Measurements from ENCODE around the gene NCEH1. TPM values are rescaled to one million over a fixed set of nuclear protein-coding genes. Genes with fewer than 3 reads are reported as not detected.

Gene NCEH1
- total RNA-seq, 1 experiment from 2014 or later = 11.5 TPM

DNA sequence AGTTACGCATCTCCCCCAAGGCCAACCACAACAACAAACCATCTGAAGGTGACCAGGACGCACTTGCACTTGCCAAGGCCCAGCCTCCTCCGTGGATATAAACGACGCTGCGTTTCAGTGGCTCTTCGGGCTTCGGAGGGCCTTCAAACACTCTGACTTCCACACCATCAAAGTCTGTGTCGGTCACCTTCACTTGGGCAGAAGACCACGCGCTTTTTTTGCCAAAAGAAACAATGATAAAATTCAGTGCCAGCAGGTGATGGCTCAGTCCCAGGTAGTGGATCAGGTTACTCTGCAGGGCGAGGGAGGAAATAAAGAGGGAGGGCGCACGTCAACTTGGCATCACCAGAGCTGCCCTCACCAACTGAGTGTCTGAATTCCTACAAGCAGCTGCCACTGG, 63.0 kb downstream of the NCEH1 start:
- H3K36me3 ChIP-seq (ENCODE audit: control insufficient read depth in 1 of 2, insufficient read depth in 2 of 2, low read length in 2 of 2) = no peaks in the 10 kb centered on the region
- H3K9me3 ChIP-seq (ENCODE audit: control insufficient read depth in 1 of 2, insufficient read depth in 1 of 2, low read depth in 1 of 2, low read length in 2 of 2) = no peaks in the 10 kb centered on the region
- intact Hi-C loops (cut with micrococcal nuclease) = no loop called here
- H3K9ac ChIP-seq (ENCODE audit: low read length) = peak overlapping the region; percentile 18; the same call in 1 of the 2 replicates
- no peak overlapping the region for H3K27ac ChIP-seq (ENCODE audit: low read depth, low read length)
- no peaks in the 10 kb centered on the region for H3K9me2 ChIP-seq (ENCODE audit: insufficient read depth)
- peaks cover 40 to 44% of the 10 kb centered on the region in 2 experiments for H3K4me1 ChIP-seq (ENCODE audit: control insufficient read depth in 1 of 2, insufficient read depth in 2 of 2, low read length in 2 of 2)
- no peaks in the 10 kb centered on the region for H4K20me1 ChIP-seq (ENCODE audit: insufficient read depth)
- POLR2A ChIA-PET = no interaction called here
- H3K4me3 ChIP-seq (replicated peaks in 1 of 2; ENCODE audit: low read depth in 1 of 2, low read length in 2 of 2) = peak overlapping the region; percentile 4 to 22; a peak in 2 of 4 replicates
- no peaks in the 10 kb centered on the region for H3K27me3 ChIP-seq (ENCODE audit: insufficient read depth, low read length)
- CTCF ChIA-PET = interaction anchor here (1.2 kb wide), 1 partner anchor 25 kb away, joined by 4 read pairs; no protein-coding TSS in a partner anchor
- H3K79me2 ChIP-seq (ENCODE audit: insufficient read depth, low read length) = no peaks in the 10 kb centered on the region
- RAD21 ChIA-PET (ENCODE audit: low non-redundant PET in 1 of 2, low total read pairs in 2 of 2, uncharacterized antibody in 2 of 2, unreplicated experiment in 2 of 2) = no interaction called here
- BruUV-seq (replicated peaks) = no TSS peak
- peak overlapping the region; percentile 67 for H3K4me2 ChIP-seq (ENCODE audit: low read length)
- TF ChIP-seq ZFX (IDR thresholded peaks at IDR 0.05) = no peak
- TF ChIP-seq, protein P1, sequence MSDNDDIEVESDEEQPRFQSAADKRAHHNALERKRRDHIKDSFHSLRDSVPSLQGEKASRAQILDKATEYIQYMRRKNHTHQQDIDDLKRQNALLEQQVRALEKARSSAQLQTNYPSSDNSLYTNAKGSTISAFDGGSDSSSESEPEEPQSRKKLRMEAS (IDR thresholded peaks at IDR 0.05) = peak; percentile 62
- TF ChIP-seq EZH2 (IDR thresholded peaks at IDR 0.05) = no peak
- TF ChIP-seq SP1 (IDR thresholded peaks at IDR 0.05; ENCODE audit: low read depth) = peak; percentile 53
- peak; percentile 89 for TF ChIP-seq TCF7L2 (IDR thresholded peaks at IDR 0.05; ENCODE audit: borderline replicate concordance, extremely low read depth, insufficient read depth, insufficient read length)
- TF ChIP-seq CBX3 (IDR thresholded peaks at IDR 0.05; ENCODE audit: low read depth) = peak; percentile 48; the same call in 1 of the 2 replicates
- ATAC-seq (peak; percentile 90), DNase-seq (ENCODE audit: low read depth, low spot score) (peak; percentile 43)
- no peak overlapping the region for H2AFZ ChIP-seq (ENCODE audit: low read depth, low read length, poor library complexity, severe bottlenecking)

DNA sequence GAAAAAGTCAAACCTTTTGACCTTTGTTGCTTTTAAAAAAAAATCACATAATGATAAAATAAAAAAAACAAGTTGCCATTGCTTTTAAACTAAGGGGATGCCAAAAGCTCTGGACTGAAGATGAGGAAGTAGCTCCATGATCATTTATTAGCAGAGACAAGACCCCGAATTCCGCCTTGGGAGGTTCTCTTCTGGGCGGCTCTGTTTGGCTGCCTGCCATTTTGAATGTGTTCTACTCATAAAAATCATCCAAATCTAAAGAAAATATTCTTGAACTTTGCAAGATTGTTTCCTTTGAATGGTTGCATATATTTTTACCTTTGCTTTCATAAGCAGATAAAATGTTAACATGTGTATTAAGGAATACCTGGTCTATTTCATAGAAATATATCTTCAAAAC, 63.8 kb downstream of the NCEH1 start:
- BruUV-seq (replicated peaks) = no TSS peak
- ATAC-seq (no peak), DNase-seq (ENCODE audit: low read depth, low spot score) (no peak)
- Histone ChIP-seq H3K79me2 (ENCODE audit: insufficient read depth, low read length) (no peaks in the 10 kb centered on the region), H3K9me2 (ENCODE audit: insufficient read depth) (no peaks in the 10 kb centered on the region), H3K4me2 (ENCODE audit: low read length) (peak overlapping the region; percentile 67), H2AFZ (ENCODE audit: low read depth, low read length, poor library complexity, severe bottlenecking) (no peak overlapping the region), H3K9me3 (ENCODE audit: control insufficient read depth in 1 of 2, insufficient read depth in 1 of 2, low read depth in 1 of 2, low read length in 2 of 2) (no peaks in the 10 kb centered on the region), H4K20me1 (ENCODE audit: insufficient read depth) (no peaks in the 10 kb centered on the region), H3K36me3 (ENCODE audit: control insufficient read depth in 1 of 2, insufficient read depth in 2 of 2, low read length in 2 of 2) (no peaks in the 10 kb centered on the region), H3K27ac (ENCODE audit: low read depth, low read length) (no peak overlapping the region), H3K27me3 (ENCODE audit: insufficient read depth, low read length) (no peaks in the 10 kb centered on the region), H3K9ac (ENCODE audit: low read length) (no peak overlapping the region), H3K4me1 (ENCODE audit: control insufficient read depth in 1 of 2, insufficient read depth in 2 of 2, low read length in 2 of 2) (peaks cover 36 to 38% of the 10 kb centered on the region in 2 experiments), H3K4me3 (replicated peaks in 1 of 2; ENCODE audit: low read depth in 1 of 2, low read length in 2 of 2) (no peak overlapping the region)
- RAD21 ChIA-PET (ENCODE audit: low non-redundant PET in 1 of 2, low total read pairs in 2 of 2, uncharacterized antibody in 2 of 2, unreplicated experiment in 2 of 2) = no interaction called here
- TF ChIP-seq YY1 (IDR thresholded peaks at IDR 0.05; ENCODE audit: extremely low read depth, insufficient replicate concordance, low read depth, low read length) (no peak), FOSL1 (IDR thresholded peaks at IDR 0.05; ENCODE audit: low read depth) (no peak), POLR2AphosphoS5 (IDR thresholded peaks at IDR 0.05; ENCODE audit: low read depth, low read length) (no peak), JUND (IDR thresholded peaks at IDR 0.05) (no peak), SIN3A (IDR thresholded peaks at IDR 0.05; ENCODE audit: low read depth) (no peak), EZH2 (IDR thresholded peaks at IDR 0.05) (no peak), ZNF274 (IDR thresholded peaks at IDR 0.05; ENCODE audit: low read depth, low read length) (no peak)
- TF ChIP-seq, protein P2, sequence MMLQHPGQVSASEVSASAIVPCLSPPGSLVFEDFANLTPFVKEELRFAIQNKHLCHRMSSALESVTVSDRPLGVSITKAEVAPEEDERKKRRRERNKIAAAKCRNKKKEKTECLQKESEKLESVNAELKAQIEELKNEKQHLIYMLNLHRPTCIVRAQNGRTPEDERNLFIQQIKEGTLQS (IDR thresholded peaks at IDR 0.05) = no peak
- TF ChIP-seq, protein P3, sequence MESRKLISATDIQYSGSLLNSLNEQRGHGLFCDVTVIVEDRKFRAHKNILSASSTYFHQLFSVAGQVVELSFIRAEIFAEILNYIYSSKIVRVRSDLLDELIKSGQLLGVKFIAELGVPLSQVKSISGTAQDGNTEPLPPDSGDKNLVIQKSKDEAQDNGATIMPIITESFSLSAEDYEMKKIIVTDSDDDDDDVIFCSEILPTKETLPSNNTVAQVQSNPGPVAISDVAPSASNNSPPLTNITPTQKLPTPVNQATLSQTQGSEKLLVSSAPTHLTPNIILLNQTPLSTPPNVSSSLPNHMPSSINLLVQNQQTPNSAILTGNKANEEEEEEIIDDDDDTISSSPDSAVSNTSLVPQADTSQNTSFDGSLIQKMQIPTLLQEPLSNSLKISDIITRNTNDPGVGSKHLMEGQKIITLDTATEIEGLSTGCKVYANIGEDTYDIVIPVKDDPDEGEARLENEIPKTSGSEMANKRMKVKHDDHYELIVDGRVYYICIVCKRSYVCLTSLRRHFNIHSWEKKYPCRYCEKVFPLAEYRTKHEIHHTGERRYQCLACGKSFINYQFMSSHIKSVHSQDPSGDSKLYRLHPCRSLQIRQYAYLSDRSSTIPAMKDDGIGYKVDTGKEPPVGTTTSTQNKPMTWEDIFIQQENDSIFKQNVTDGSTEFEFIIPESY (IDR thresholded peaks at IDR 0.05; ENCODE audit: extremely low read depth, insufficient replicate concordance, low read length) = no peak
- TF ChIP-seq, protein P4, sequence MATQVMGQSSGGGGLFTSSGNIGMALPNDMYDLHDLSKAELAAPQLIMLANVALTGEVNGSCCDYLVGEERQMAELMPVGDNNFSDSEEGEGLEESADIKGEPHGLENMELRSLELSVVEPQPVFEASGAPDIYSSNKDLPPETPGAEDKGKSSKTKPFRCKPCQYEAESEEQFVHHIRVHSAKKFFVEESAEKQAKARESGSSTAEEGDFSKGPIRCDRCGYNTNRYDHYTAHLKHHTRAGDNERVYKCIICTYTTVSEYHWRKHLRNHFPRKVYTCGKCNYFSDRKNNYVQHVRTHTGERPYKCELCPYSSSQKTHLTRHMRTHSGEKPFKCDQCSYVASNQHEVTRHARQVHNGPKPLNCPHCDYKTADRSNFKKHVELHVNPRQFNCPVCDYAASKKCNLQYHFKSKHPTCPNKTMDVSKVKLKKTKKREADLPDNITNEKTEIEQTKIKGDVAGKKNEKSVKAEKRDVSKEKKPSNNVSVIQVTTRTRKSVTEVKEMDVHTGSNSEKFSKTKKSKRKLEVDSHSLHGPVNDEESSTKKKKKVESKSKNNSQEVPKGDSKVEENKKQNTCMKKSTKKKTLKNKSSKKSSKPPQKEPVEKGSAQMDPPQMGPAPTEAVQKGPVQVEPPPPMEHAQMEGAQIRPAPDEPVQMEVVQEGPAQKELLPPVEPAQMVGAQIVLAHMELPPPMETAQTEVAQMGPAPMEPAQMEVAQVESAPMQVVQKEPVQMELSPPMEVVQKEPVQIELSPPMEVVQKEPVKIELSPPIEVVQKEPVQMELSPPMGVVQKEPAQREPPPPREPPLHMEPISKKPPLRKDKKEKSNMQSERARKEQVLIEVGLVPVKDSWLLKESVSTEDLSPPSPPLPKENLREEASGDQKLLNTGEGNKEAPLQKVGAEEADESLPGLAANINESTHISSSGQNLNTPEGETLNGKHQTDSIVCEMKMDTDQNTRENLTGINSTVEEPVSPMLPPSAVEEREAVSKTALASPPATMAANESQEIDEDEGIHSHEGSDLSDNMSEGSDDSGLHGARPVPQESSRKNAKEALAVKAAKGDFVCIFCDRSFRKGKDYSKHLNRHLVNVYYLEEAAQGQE (IDR thresholded peaks at IDR 0.05; ENCODE audit: low read depth) = no peak
- POLR2A ChIA-PET = no interaction called here
- intact Hi-C loops (cut with micrococcal nuclease) = no loop called here
- CTCF ChIA-PET = interaction anchor here (1.1 kb wide), 1 partner anchor 26 kb away, joined by 3 read pairs; no protein-coding TSS in a partner anchor

Data from HCT116 (cell line).